GM19240 (cell line): ENCODE data around the gene ITPKB.

ENCODE experiments used
- DNase-seq: peaks from one replicate; pipeline ENCODE4 v3.0.0; 2011; ENCODE audit warnings: low spot score; ENCODE audit not compliant: insufficient read length

The ITPKB gene

GRCh38 chr1:226586116-226586515 lies 153.0 kb downstream of the ITPKB start:
- DNase-seq: no peak

GRCh38 chr1:226584164-226584563 lies 154.9 kb downstream of the ITPKB start:
- no peak for DNase-seq

- DNase-seq: no peak
Measured at GRCh38 chr1:226582966-226583365, 156.1 kb downstream of the ITPKB start.
